B cell (primary cell): ENCODE results near the gene ARHGEF4. TPM values are rescaled to one million over a fixed set of nuclear protein-coding genes. Genes with fewer than 3 reads are reported as not detected.

Experiments
- ATAC-seq: fragments of 200-7000 bp; cut with Tn5 transposase; one replicate; pipeline ENCODE4 v1.10.0; 2021; ENCODE audit warnings: low read depth, mild to moderate bottlenecking, moderate number of reproducible peaks, moderate library complexity
- CTCF ChIA-PET: fragments of 350-600 bp; sonication (Branson Sonifier 250); formaldehyde crosslinking; loops from one replicate; lab custom pipeline; 2021; ENCODE audit warnings: antibody characterized with exemption, inconsistent platforms; lab: Charles Lee
- POLR2A ChIA-PET: fragments of 350-600 bp; sonication (Branson Sonifier 250); formaldehyde crosslinking; loops from one replicate; lab custom pipeline; 2021; ENCODE audit warnings: antibody characterized with exemption; lab: Charles Lee
- DNase-seq: peaks from one replicate; pipeline ENCODE4 v3.0.0; 2013
- H2AFZ ChIP-seq: 2 replicates; pipeline ENCODE4 v1.6.1; 2012; ENCODE audit warnings: mild to moderate bottlenecking, low read depth, low read length; ENCODE audit not compliant: insufficient read depth, poor library complexity, severe bottlenecking
- H3K27ac ChIP-seq, 2 donors: 1 replicate in 1 of 2; 2 replicates in 1 of 2; pipeline ENCODE4 v1.5.1; 2012 to 2013; ENCODE audit warnings: low read length in 2 of 2, mild to moderate bottlenecking in 2 of 2, moderate library complexity in 1 of 2
- H3K27me3 ChIP-seq, 4 experiments: fragments of 200-600 bp in 1 of 4; sonication (generic) in 1 of 4; replicated peaks in 1 of 4; 1 replicate in 2 of 4; 2 replicates in 2 of 4; pipeline versions ENCODE4 v1.6.1 to v1.7.0; 2013 to 2016; ENCODE audit warnings: low read length in 3 of 4, mild to moderate bottlenecking in 2 of 4, mixed read lengths in 1 of 4, moderate library complexity in 1 of 4; ENCODE audit not compliant: insufficient read depth in 4 of 4, control insufficient read depth in 3 of 4; ENCODE audit errors: control extremely low read depth in 1 of 4
- H3K36me3 ChIP-seq, 2 experiments: replicated peaks in 1 of 2; 1 replicate in 1 of 2; 2 replicates in 1 of 2; pipeline versions ENCODE4 v1.6.1 to v1.7.1; 2013; ENCODE audit warnings: low read length in 1 of 2; ENCODE audit not compliant: insufficient read depth in 2 of 2, control insufficient read depth in 1 of 2; ENCODE audit errors: control extremely low read depth in 1 of 2, extremely low read depth in 1 of 2
- H3K4me1 ChIP-seq, 2 donors: fragments of 200-600 bp in 1 of 2; sonication (generic) in 1 of 2; 1 replicate in 1 of 2; 2 replicates in 1 of 2; pipeline versions ENCODE4 v1.5.1 to v1.6.1; 2013 to 2017; ENCODE audit warnings: low read length in 2 of 2; ENCODE audit not compliant: control insufficient read depth in 2 of 2, insufficient read depth in 2 of 2
- H3K4me2 ChIP-seq: replicated peaks from 2 replicates; pipeline ENCODE3; 2012; ENCODE audit warnings: mild to moderate bottlenecking, low read depth, low read length; ENCODE audit not compliant: poor library complexity, severe bottlenecking
- H3K4me3 ChIP-seq, 5 experiments: fragments of 200-600 bp in 1 of 5; sonication (generic) in 1 of 5; 1 replicate in 3 of 5; 2 replicates in 2 of 5; pipeline versions ENCODE4 v1.5.1 to v1.7.0; 2011 to 2016; ENCODE audit warnings: low read length in 4 of 5, mild to moderate bottlenecking in 4 of 5, low read depth in 2 of 5, control low read depth in 1 of 5, moderate library complexity in 1 of 5; ENCODE audit not compliant: insufficient read depth in 1 of 5; ENCODE audit errors: control extremely low read depth in 1 of 5, extremely low read depth in 1 of 5
- H3K79me2 ChIP-seq: fragments of 200-600 bp; sonication (generic); one replicate; pipeline ENCODE4 v1.6.0; 2016; ENCODE audit warnings: low read length; ENCODE audit not compliant: control insufficient read depth, insufficient read depth
- H3K9ac ChIP-seq: fragments of 200-600 bp; sonication (generic); 2 replicates; pipeline ENCODE4 v1.6.1; 2017; ENCODE audit warnings: mild to moderate bottlenecking, low read length, moderate library complexity
- H3K9me3 ChIP-seq, 3 donors: one replicate each; pipeline versions ENCODE4 v1.6.1 to v1.7.1; 2013; ENCODE audit warnings: low read length in 2 of 3; ENCODE audit not compliant: control insufficient read depth in 2 of 3, insufficient read depth in 1 of 3; ENCODE audit errors: control extremely low read depth in 1 of 3
- H4K20me1 ChIP-seq: 2 replicates; pipeline ENCODE4 v1.6.0; 2012; ENCODE audit warnings: mild to moderate bottlenecking, low read length; ENCODE audit not compliant: insufficient read depth, control insufficient read depth, poor library complexity, severe bottlenecking
- H3K27ac Mint-ChIP-seq: one replicate; pipeline ENCODE4 v1.8.0; 2021; ENCODE audit warnings: mixed read lengths
- H3K27me3 Mint-ChIP-seq: one replicate; pipeline ENCODE4 v1.8.0; 2021; ENCODE audit warnings: mixed read lengths
- H3K4me1 Mint-ChIP-seq: one replicate; pipeline ENCODE4 v1.8.0; 2021; ENCODE audit warnings: mixed read lengths
- H3K4me3 Mint-ChIP-seq: one replicate; pipeline ENCODE4 v1.8.0; 2021; ENCODE audit warnings: mixed read lengths
- H3K9me3 Mint-ChIP-seq: one replicate; pipeline ENCODE4 v1.8.0; 2022; ENCODE audit warnings: mixed read lengths; ENCODE audit not compliant: insufficient read depth
- EZH2 ChIP-seq: IDR thresholded peaks from 2 replicates; pipeline ENCODE4 v1.6.1; 2012; ENCODE audit warnings: borderline replicate concordance, low read depth, mild to moderate bottlenecking, moderate library complexity, low read length; ENCODE audit not compliant: insufficient read depth, poor library complexity, severe bottlenecking
- WGBS: methylation state at CpG from one replicate; pipeline ENCODE4 v1.1.5; 2013; ENCODE audit warnings: missing lambda C conversion rate; ENCODE audit not compliant: insufficient coverage; 5-methylcytosine and 5-hydroxymethylcytosine counted together
- intact Hi-C: fragments of 100-400 bp; cut with micrococcal nuclease; formaldehyde crosslinking; loops from one replicate; pipeline ENCODE4 v1.10.0; 2022
- polyA plus RNA-seq: library from polyadenylated mRNA; depleted of rRNA; stranded (reverse); fragments of >200 nt; gene quantifications from 2 replicates; pipeline ENCODE4 v1.2.3, GENCODE V29; 2012
- total RNA-seq, 2 donors: library from RNA; stranded (reverse); fragments of 120-200 nt in 1 of 2; gene quantifications; 1 replicate in 1 of 2; 2 replicates in 1 of 2; pipeline versions ENCODE4 v1.2.3 to v1.2.4, GENCODE V29; 2013 to 2022
- TF ChIP-seq, protein P1 (sequence below): fragments of 200-600 bp; IDR thresholded peaks from one replicate; pipeline ENCODE4 v1.8.0; 2022; ENCODE audit warnings: antibody characterized with exemption, mild to moderate bottlenecking

ARHGEF4 gene
- total and polyA plus RNA-seq, 2 donors (not counting 1 experiment from before 2014, with no cell fraction given) = 2.1 TPM; not detected in 1

DNA sequence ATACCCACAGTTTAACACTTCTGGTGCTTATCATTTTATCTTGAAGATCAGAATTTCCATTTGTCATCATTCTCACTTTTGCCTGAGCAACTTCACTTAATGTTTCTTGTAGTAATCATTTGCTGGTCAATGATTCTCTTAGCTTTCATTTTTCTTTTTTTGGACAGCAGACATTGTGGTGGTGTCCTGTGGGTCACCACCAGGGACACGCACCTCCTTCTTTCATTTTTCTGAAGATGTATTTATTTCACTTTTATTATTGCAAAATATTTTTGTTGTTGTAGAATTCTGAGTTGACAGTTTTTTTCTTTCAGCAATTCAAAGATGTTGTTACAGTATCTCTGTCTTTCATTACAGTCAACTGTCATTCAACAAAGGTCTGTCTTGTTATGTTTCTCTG, 172.3 kb downstream of the ARHGEF4 start:
- H3K27ac Mint-ChIP-seq = no peak overlapping the region
- no peaks in the 10 kb centered on the region for H3K4me1 ChIP-seq
- intact Hi-C loops = no loop called here
- ChIA-PET POLR2A (no interaction called here), CTCF (no interaction called here)
- H3K4me3 Mint-ChIP-seq = no peak overlapping the region
- H3K79me2 ChIP-seq = no peaks in the 10 kb centered on the region
- H4K20me1 ChIP-seq = no peaks in the 10 kb centered on the region
- no peaks in the 10 kb centered on the region for H3K9me3 Mint-ChIP-seq
- peaks cover 0 to 5% (median 1%) of the 10 kb centered on the region in 4 experiments for H3K27me3 ChIP-seq
- no peaks in the 10 kb centered on the region for H3K36me3 ChIP-seq
- H3K27ac ChIP-seq = no peak overlapping the region
- ATAC-seq (no peak), DNase-seq (no peak)
- peaks cover 21% of the 10 kb centered on the region for H3K27me3 Mint-ChIP-seq
- TF ChIP-seq, protein P1, sequence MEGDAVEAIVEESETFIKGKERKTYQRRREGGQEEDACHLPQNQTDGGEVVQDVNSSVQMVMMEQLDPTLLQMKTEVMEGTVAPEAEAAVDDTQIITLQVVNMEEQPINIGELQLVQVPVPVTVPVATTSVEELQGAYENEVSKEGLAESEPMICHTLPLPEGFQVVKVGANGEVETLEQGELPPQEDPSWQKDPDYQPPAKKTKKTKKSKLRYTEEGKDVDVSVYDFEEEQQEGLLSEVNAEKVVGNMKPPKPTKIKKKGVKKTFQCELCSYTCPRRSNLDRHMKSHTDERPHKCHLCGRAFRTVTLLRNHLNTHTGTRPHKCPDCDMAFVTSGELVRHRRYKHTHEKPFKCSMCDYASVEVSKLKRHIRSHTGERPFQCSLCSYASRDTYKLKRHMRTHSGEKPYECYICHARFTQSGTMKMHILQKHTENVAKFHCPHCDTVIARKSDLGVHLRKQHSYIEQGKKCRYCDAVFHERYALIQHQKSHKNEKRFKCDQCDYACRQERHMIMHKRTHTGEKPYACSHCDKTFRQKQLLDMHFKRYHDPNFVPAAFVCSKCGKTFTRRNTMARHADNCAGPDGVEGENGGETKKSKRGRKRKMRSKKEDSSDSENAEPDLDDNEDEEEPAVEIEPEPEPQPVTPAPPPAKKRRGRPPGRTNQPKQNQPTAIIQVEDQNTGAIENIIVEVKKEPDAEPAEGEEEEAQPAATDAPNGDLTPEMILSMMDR = no peak
- TF ChIP-seq EZH2 = no peak
- H3K9ac ChIP-seq = no peak overlapping the region
- no CpG with 5 or more reads among the region's 1 CpG for WGBS
- H3K4me3 ChIP-seq = no peak overlapping the region
- no peaks in the 10 kb centered on the region for H3K4me1 Mint-ChIP-seq
- H2AFZ ChIP-seq = no peak overlapping the region
- H3K4me2 ChIP-seq = no peak overlapping the region
- peaks cover 0 to 3% (median 0%) of the 10 kb centered on the region in 3 donors for H3K9me3 ChIP-seq

DNA sequence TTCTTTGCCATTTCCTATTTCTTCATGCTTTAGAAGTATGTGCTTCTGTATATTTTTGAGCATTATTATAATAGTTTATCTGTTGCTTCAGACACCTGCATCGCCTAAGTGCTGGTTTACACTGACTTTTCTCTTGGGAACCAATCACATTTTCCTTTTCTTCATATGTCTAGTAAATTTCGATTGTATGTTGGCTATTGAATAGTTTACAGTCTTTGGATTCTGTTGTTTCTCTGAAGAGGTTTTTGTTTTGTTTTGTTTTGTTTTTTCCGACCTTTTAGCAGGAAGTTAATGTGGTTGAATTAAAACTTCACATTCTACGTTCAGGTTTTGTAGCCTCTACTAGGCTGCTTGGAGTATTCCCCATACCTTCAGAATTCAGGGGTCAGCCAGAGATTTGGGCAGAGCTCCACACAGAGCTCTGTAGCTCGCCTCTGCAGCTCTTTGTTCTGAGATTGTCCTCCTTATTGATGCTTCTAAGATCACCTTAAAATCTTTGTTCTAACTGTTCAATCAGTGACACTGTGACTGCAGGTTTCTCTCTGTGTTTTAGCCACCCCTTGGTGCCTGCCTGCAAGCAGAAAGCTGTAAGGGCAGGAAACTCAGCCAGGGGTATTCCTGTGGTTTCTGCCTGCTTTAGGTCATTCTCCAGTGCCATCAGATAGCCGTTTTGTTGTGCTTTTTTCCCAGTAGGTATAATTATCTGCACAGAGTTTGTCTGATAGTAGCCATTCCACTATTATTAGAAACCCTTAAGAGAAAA, 173.2 kb downstream of the ARHGEF4 start:
- no peak for ATAC-seq

More for the DNA sequence above, 173.2 kb downstream of the ARHGEF4 start:
- intact Hi-C loops = no loop called here
- Mint-ChIP-seq H3K27me3 (peaks cover 29% of the 10 kb centered on the region), H3K4me1 (no peaks in the 10 kb centered on the region), H3K9me3 (no peaks in the 10 kb centered on the region), H3K4me3 (no peak overlapping the region), H3K27ac (no peak overlapping the region)
- Histone ChIP-seq H4K20me1 (no peaks in the 10 kb centered on the region), H3K9me3 (peaks cover 0 to 3% (median 0%) of the 10 kb centered on the region in 3 donors), H2AFZ (no peak overlapping the region), H3K79me2 (no peaks in the 10 kb centered on the region), H3K4me1 (no peaks in the 10 kb centered on the region), H3K27ac (no peak overlapping the region), H3K4me2 (no peak overlapping the region), H3K9ac (no peak overlapping the region), H3K4me3 (no peak overlapping the region), H3K36me3 (no peaks in the 10 kb centered on the region), H3K27me3 (peaks cover 0 to 5% (median 1%) of the 10 kb centered on the region in 4 experiments)
- TF ChIP-seq, protein P1 = no peak
- TF ChIP-seq EZH2 = no peak
- ChIA-PET CTCF (no interaction called here), POLR2A (no interaction called here)
- no peak for DNase-seq
- WGBS = 50% methylated on average over 1 of the region's 6 CpGs
